Measurements from ENCODE around the gene MAN1C1. TPM values are rescaled to one million over a fixed set of nuclear protein-coding genes. Genes with fewer than 3 reads are reported as not detected.
A peak's percentile ranks its signal among the peaks of the same experiment; 100 is the strongest.

MAN1C1 gene
- total RNA-seq, 1 donor from 2014 or later = 64.7 TPM

GRCh38 chr1:25607123-25607522, 9.5 kb upstream of the MAN1C1 start:
- peaks cover 4% of the 10 kb centered on the region for H3K4me1 Mint-ChIP-seq (ENCODE audit: unreplicated experiment)
- H3K27me3 Mint-ChIP-seq (ENCODE audit: unreplicated experiment) = peaks cover 53% of the 10 kb centered on the region
- no peaks in the 10 kb centered on the region for H3K9me3 Mint-ChIP-seq (ENCODE audit: unreplicated experiment)
- DNase-seq (ENCODE audit: extremely low spot score, unreplicated experiment) = no peak
- H3K4me3 Mint-ChIP-seq (ENCODE audit: unreplicated experiment) = no peak overlapping the region
- H3K36me3 Mint-ChIP-seq (ENCODE audit: unreplicated experiment) = no peaks in the 10 kb centered on the region
- H3K27ac Mint-ChIP-seq (ENCODE audit: unreplicated experiment) = no peak overlapping the region
- TF ChIP-seq, protein P1, sequence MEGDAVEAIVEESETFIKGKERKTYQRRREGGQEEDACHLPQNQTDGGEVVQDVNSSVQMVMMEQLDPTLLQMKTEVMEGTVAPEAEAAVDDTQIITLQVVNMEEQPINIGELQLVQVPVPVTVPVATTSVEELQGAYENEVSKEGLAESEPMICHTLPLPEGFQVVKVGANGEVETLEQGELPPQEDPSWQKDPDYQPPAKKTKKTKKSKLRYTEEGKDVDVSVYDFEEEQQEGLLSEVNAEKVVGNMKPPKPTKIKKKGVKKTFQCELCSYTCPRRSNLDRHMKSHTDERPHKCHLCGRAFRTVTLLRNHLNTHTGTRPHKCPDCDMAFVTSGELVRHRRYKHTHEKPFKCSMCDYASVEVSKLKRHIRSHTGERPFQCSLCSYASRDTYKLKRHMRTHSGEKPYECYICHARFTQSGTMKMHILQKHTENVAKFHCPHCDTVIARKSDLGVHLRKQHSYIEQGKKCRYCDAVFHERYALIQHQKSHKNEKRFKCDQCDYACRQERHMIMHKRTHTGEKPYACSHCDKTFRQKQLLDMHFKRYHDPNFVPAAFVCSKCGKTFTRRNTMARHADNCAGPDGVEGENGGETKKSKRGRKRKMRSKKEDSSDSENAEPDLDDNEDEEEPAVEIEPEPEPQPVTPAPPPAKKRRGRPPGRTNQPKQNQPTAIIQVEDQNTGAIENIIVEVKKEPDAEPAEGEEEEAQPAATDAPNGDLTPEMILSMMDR (IDR thresholded peaks at IDR 0.05) = no peak

GRCh38 chr1:25608488-25609178, 8.0 kb upstream of the MAN1C1 start:
- no peaks in the 10 kb centered on the region for H3K36me3 Mint-ChIP-seq (ENCODE audit: unreplicated experiment)
- no peak overlapping the region for H3K4me3 Mint-ChIP-seq (ENCODE audit: unreplicated experiment)
- peaks cover 68% of the 10 kb centered on the region for H3K27me3 Mint-ChIP-seq (ENCODE audit: unreplicated experiment)
- H3K27ac Mint-ChIP-seq (ENCODE audit: unreplicated experiment) = no peak overlapping the region
- H3K9me3 Mint-ChIP-seq (ENCODE audit: unreplicated experiment) = no peaks in the 10 kb centered on the region
- peak; percentile 89 for DNase-seq (ENCODE audit: extremely low spot score, unreplicated experiment)
- TF ChIP-seq, protein P1 (IDR thresholded peaks at IDR 0.05) = peak; percentile 78
- H3K4me1 Mint-ChIP-seq (ENCODE audit: unreplicated experiment) = peaks cover 4% of the 10 kb centered on the region

- peaks cover 4% of the 10 kb centered on the region for H3K4me1 Mint-ChIP-seq (ENCODE audit: unreplicated experiment)
- no peaks in the 10 kb centered on the region for H3K36me3 Mint-ChIP-seq (ENCODE audit: unreplicated experiment)
- H3K27me3 Mint-ChIP-seq (ENCODE audit: unreplicated experiment) = peaks cover 76% of the 10 kb centered on the region
Observed at GRCh38 chr1:25609921-25610320, 6.7 kb upstream of the MAN1C1 start.

GRCh38 chr1:25610822-25611630, 5.6 kb upstream of the MAN1C1 start:
- H3K27me3 Mint-ChIP-seq (ENCODE audit: unreplicated experiment) = peaks cover 67% of the 10 kb centered on the region
- peaks cover 7% of the 10 kb centered on the region for H3K4me1 Mint-ChIP-seq (ENCODE audit: unreplicated experiment)
- TF ChIP-seq, protein P1 (IDR thresholded peaks at IDR 0.05) = peak; percentile 33

More at GRCh38 chr1:25609921-25610320, 6.7 kb upstream of the MAN1C1 start:
- no peak overlapping the region for H3K27ac Mint-ChIP-seq (ENCODE audit: unreplicated experiment)
- no peak overlapping the region for H3K4me3 Mint-ChIP-seq (ENCODE audit: unreplicated experiment)
- DNase-seq (ENCODE audit: extremely low spot score, unreplicated experiment) = no peak
- no peaks in the 10 kb centered on the region for H3K9me3 Mint-ChIP-seq (ENCODE audit: unreplicated experiment)
- TF ChIP-seq, protein P1 (IDR thresholded peaks at IDR 0.05) = no peak

GRCh38 chr1:25611843-25612242, 4.7 kb upstream of the MAN1C1 start:
- TF ChIP-seq, protein P1 (IDR thresholded peaks at IDR 0.05) = no peak
- peaks cover 7% of the 10 kb centered on the region for H3K4me1 Mint-ChIP-seq (ENCODE audit: unreplicated experiment)
- H3K4me3 Mint-ChIP-seq (ENCODE audit: unreplicated experiment) = no peak overlapping the region
- no peaks in the 10 kb centered on the region for H3K36me3 Mint-ChIP-seq (ENCODE audit: unreplicated experiment)
- H3K27ac Mint-ChIP-seq (ENCODE audit: unreplicated experiment) = no peak overlapping the region
- DNase-seq (ENCODE audit: extremely low spot score, unreplicated experiment) = no peak
- H3K9me3 Mint-ChIP-seq (ENCODE audit: unreplicated experiment) = no peaks in the 10 kb centered on the region
- peaks cover 59% of the 10 kb centered on the region for H3K27me3 Mint-ChIP-seq (ENCODE audit: unreplicated experiment)

More at GRCh38 chr1:25610822-25611630, 5.6 kb upstream of the MAN1C1 start:
- no peak overlapping the region for H3K27ac Mint-ChIP-seq (ENCODE audit: unreplicated experiment)
- no peak for DNase-seq (ENCODE audit: extremely low spot score, unreplicated experiment)
- H3K36me3 Mint-ChIP-seq (ENCODE audit: unreplicated experiment) = no peaks in the 10 kb centered on the region
- H3K4me3 Mint-ChIP-seq (ENCODE audit: unreplicated experiment) = no peak overlapping the region
- H3K9me3 Mint-ChIP-seq (ENCODE audit: unreplicated experiment) = no peaks in the 10 kb centered on the region

All from osteocyte (in vitro differentiated cells).